ENCODE data around the gene SCN2A.

DNA sequence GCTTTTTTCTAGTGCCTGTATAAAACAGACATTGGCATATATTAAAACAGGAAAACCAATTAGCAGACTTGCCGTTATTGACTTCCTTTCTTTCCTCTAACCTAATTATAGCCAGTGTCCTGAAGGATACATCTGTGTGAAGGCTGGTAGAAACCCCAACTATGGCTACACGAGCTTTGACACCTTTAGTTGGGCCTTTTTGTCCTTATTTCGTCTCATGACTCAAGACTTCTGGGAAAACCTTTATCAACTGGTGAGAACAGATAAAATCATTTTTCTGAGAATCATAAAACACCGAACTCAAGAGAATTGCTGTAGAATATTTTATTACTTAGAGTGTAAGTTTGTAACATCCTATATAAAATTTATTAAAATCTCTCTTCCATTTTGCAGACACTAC, 74.3 kb downstream of the SCN2A start:
- no peak for TF ChIP-seq CTCF (IDR thresholded peaks at IDR 0.05; ENCODE audit: low read depth, low read length)
- no peak for TF ChIP-seq EZH2phosphoT487 (IDR thresholded peaks at IDR 0.05; ENCODE audit: low read depth)

Measured in OCI-LY3 (cell line).